OCI-LY3 (cell line): Measurements from ENCODE around the gene NRXN3.

Experiments used
- H2AFZ ChIP-seq: fragments of 200-600, 300-600 bp; shearing (Covaris generic); 2 replicates; pipeline ENCODE4 v1.6.0; 2014; ENCODE audit warnings: antibody characterized with exemption, low read depth, low read length
- H3K27ac ChIP-seq: fragments of 200-600, 300-600 bp; sonication (generic); 2 replicates; pipeline ENCODE4 v1.5.1; 2014; ENCODE audit warnings: mild to moderate bottlenecking, low read length, moderate library complexity, mixed read lengths
- H3K27me3 ChIP-seq: fragments of 200-600, 300-600 bp; sonication (generic); 2 replicates; pipeline ENCODE4 v1.6.1; 2014; ENCODE audit warnings: low read depth, low read length, mixed read lengths
- H3K36me3 ChIP-seq: fragments of 200-600, 300-600 bp; sonication (generic); replicated peaks from 2 replicates; pipeline ENCODE3; 2014; ENCODE audit warnings: low read depth, low read length, mixed read lengths
- H3K4me1 ChIP-seq: fragments of 300-600, 200-600 bp; sonication (generic); 2 replicates; pipeline ENCODE4 v1.6.1; 2014; ENCODE audit warnings: low read length, mixed read lengths
- H3K4me2 ChIP-seq: fragments of 200-600, 300-600 bp; sonication (generic); 2 replicates; pipeline ENCODE4 v1.6.1; 2014; ENCODE audit warnings: low read length, mixed read lengths
- H3K4me3 ChIP-seq: fragments of 300-600, 200-600 bp; sonication (generic); 2 replicates; pipeline ENCODE4 v1.5.1; 2014; ENCODE audit warnings: antibody characterized with exemption, mild to moderate bottlenecking, low read length, moderate library complexity
- H3K79me2 ChIP-seq: fragments of 300-600, 200-600 bp; shearing (Covaris generic); 2 replicates; pipeline ENCODE4 v1.6.1; 2014; ENCODE audit warnings: mild to moderate bottlenecking, low read length, mixed read lengths
- H3K9ac ChIP-seq: fragments of 300-600, 200-600 bp; shearing (Covaris generic); 2 replicates; pipeline ENCODE4 v1.6.0; 2014; ENCODE audit warnings: mild to moderate bottlenecking, low read length, moderate library complexity
- H3K9me3 ChIP-seq: fragments of 200-600, 300-600 bp; shearing (Covaris generic); 2 replicates; pipeline ENCODE4 v1.6.1; 2014; ENCODE audit warnings: low read length, mixed read lengths; ENCODE audit not compliant: insufficient read depth
- H4K20me1 ChIP-seq: fragments of 200-600, 300-600 bp; sonication (generic); 2 replicates; pipeline ENCODE4 v1.6.1; 2016; ENCODE audit warnings: low read length, mixed read lengths; ENCODE audit not compliant: insufficient read depth
- CTCF ChIP-seq: fragments of 200-600, 300-600 bp; sonication (generic); IDR thresholded peaks from 2 replicates; pipeline ENCODE4 v1.5.1; 2014; ENCODE audit warnings: antibody characterized with exemption, low read length, low read depth
- EZH2phosphoT487 ChIP-seq: fragments of 200-600 bp; shearing (Covaris generic); IDR thresholded peaks from 2 replicates; pipeline ENCODE4 v1.6.1; 2018; ENCODE audit warnings: antibody characterized with exemption, mixed run types, low read depth

NRXN3 gene

DNA sequence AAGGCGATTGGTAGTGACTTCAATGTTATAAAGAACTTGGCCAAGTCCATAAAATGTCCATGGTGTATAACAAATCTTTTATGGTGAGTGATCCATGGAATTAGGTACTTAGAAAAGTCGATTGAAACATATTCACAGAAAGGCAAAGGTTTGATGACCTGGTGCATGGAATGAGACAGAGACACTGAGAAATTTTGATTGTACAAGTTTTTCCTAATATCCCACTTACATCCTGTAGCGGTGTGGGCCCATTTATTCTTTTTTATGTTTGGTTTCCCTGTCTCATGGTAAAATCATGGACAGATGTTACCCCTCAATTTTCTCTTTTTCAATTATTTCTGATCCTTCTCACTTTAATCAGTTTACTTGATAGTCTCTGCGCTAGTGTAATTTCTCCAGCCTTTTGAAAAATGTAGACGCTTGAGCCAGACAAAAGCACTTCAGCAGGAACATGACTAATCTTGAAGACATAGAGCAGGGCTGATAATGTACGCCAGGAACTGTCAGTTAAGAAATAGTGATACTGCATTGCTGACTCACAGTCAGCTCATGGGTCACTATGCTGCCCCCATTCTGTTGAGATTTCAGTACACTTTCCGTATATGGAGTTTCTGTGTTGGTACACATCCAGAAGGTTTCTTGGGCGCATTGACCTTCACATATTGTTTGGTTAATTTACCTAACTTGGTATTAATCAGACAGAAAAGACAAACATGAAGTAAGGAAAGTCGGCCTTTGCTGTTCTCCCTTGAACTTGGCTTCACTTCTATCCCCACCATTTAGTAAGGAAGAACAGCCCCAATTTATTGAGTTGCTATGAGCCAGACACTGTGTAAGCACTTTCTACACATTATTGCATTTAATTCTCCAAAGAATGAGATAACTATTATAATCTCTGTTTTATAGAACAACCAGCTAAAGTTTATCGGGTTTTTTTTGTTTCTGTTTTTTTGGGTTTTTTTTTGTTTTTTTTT is 1199.5 kb downstream of the NRXN3 start:
- TF ChIP-seq EZH2phosphoT487, result no peak
- TF ChIP-seq CTCF, result no peak
- Histone ChIP-seq H3K4me1 (no peaks in the 10 kb centered on the region), H3K79me2 (no peaks in the 10 kb centered on the region), H3K27ac (no peak overlapping the region), H3K27me3 (no peaks in the 10 kb centered on the region), H3K36me3 (no peaks in the 10 kb centered on the region), H3K4me2 (no peak overlapping the region), H3K9ac (no peak overlapping the region), H2AFZ (no peak overlapping the region), H3K4me3 (no peak overlapping the region), H4K20me1 (no peaks in the 10 kb centered on the region), H3K9me3 (no peaks in the 10 kb centered on the region)

- H3K4me1 ChIP-seq, result no peaks in the 10 kb centered on the region
- no peaks in the 10 kb centered on the region for H3K9me3 ChIP-seq
- H3K9ac ChIP-seq, result no peak overlapping the region
- H3K36me3 ChIP-seq, result no peaks in the 10 kb centered on the region
- H4K20me1 ChIP-seq, result no peaks in the 10 kb centered on the region
- H3K27me3 ChIP-seq, result no peaks in the 10 kb centered on the region
- no peak overlapping the region for H2AFZ ChIP-seq
- no peak overlapping the region for H3K4me3 ChIP-seq
- H3K4me2 ChIP-seq, result no peak overlapping the region
- no peak for TF ChIP-seq CTCF
- no peak for TF ChIP-seq EZH2phosphoT487
- H3K27ac ChIP-seq, result no peak overlapping the region
- no peaks in the 10 kb centered on the region for H3K79me2 ChIP-seq
These were observed 1200.8 kb downstream of the NRXN3 start for GRCh38 chr14:79370969-79371368.

DNA sequence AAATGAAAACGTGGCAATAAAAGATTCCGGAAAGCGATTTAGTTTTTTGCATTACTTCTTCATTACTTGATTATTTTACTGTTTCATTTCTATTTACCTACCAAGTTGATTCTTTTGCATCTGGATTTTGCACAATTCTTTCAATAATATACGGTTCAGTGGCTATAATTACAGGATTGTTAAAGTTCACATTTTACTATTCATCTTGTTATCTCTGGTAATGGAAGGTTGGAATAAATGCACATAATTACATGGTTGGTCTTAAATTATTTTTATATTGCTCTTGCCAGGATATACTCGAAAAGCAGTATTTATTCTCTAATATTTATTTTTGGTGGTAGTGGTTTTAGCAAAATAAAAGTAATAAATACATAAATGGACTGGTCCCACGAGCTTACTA is 1203.3 kb downstream of the NRXN3 start:
- Histone ChIP-seq H3K27me3 (no peaks in the 10 kb centered on the region), H3K79me2 (no peaks in the 10 kb centered on the region), H2AFZ (no peak overlapping the region), H3K4me3 (no peak overlapping the region), H3K4me1 (no peaks in the 10 kb centered on the region), H3K9ac (no peak overlapping the region), H4K20me1 (no peaks in the 10 kb centered on the region), H3K27ac (no peak overlapping the region), H3K36me3 (no peaks in the 10 kb centered on the region), H3K4me2 (no peak overlapping the region), H3K9me3 (no peaks in the 10 kb centered on the region)
- TF ChIP-seq CTCF (no peak), EZH2phosphoT487 (no peak)

- Histone ChIP-seq H3K9ac (no peak overlapping the region), H3K4me2 (no peak overlapping the region), H3K36me3 (no peaks in the 10 kb centered on the region), H3K9me3 (no peaks in the 10 kb centered on the region), H3K27me3 (no peaks in the 10 kb centered on the region), H3K4me3 (no peak overlapping the region), H4K20me1 (no peaks in the 10 kb centered on the region), H2AFZ (no peak overlapping the region), H3K4me1 (no peaks in the 10 kb centered on the region), H3K27ac (no peak overlapping the region), H3K79me2 (no peaks in the 10 kb centered on the region)
- TF ChIP-seq CTCF (no peak), EZH2phosphoT487 (no peak)
These were observed 1205.2 kb downstream of the NRXN3 start for GRCh38 chr14:79375356-79375755.
